Measurements from ENCODE around the gene SYNDIG1. TPM values are rescaled to one million over a fixed set of nuclear protein-coding genes. Genes with fewer than 3 reads are reported as not detected.

SYNDIG1 gene
- total RNA-seq, 1 donor from 2014 or later, result 13.7 TPM

- Histone ChIP-seq H3K27me3 (no peaks in the 10 kb centered on the region), H3K4me1 (no peaks in the 10 kb centered on the region), H3K9me3 (no peaks in the 10 kb centered on the region), H3K27ac (no peak overlapping the region), H3K36me3 (no peaks in the 10 kb centered on the region), H3K4me3 (no peak overlapping the region)
- no peak for DNase-seq (ENCODE audit: low spot score in 2 of 2)
- intact Hi-C loops (cut with DNase I), result no loop called here
- TF ChIP-seq CTCF (IDR thresholded peaks at IDR 0.05), result no peak
These were observed 113.9 kb downstream of the SYNDIG1 start for GRCh38 chr20:24583169-24583792.

GRCh38 chr20:24584078-24584477 is 114.6 kb downstream of the SYNDIG1 start:
- Histone ChIP-seq H3K9me3 (no peaks in the 10 kb centered on the region), H3K4me3 (no peak overlapping the region)
- DNase-seq (ENCODE audit: low spot score in 2 of 2), result no peak

GRCh38 chr20:24584538-24585356 is 115.3 kb downstream of the SYNDIG1 start:
- no peaks in the 10 kb centered on the region for H3K4me1 ChIP-seq
- TF ChIP-seq CTCF (IDR thresholded peaks at IDR 0.05), result no peak
- H3K27me3 ChIP-seq, result no peaks in the 10 kb centered on the region
- H3K27ac ChIP-seq, result no peak overlapping the region
- no peak overlapping the region for H3K4me3 ChIP-seq
- no peak for DNase-seq (ENCODE audit: low spot score in 2 of 2)
- no peaks in the 10 kb centered on the region for H3K9me3 ChIP-seq
- intact Hi-C loops (cut with DNase I), result no loop called here
- H3K36me3 ChIP-seq, result no peaks in the 10 kb centered on the region

More at GRCh38 chr20:24584078-24584477, 114.6 kb downstream of the SYNDIG1 start:
- Histone ChIP-seq H3K36me3 (no peaks in the 10 kb centered on the region), H3K4me1 (no peaks in the 10 kb centered on the region), H3K27ac (no peak overlapping the region), H3K27me3 (no peaks in the 10 kb centered on the region)
- intact Hi-C loops (cut with DNase I), result no loop called here
- no peak for TF ChIP-seq CTCF (IDR thresholded peaks at IDR 0.05)

GRCh38 chr20:24585796-24586522 is 116.5 kb downstream of the SYNDIG1 start:
- intact Hi-C loops (cut with DNase I), result no loop called here
- H3K9me3 ChIP-seq, result no peaks in the 10 kb centered on the region
- TF ChIP-seq CTCF (IDR thresholded peaks at IDR 0.05), result no peak

GRCh38 chr20:24586523-24586840 is 117.1 kb downstream of the SYNDIG1 start:
- no peak for TF ChIP-seq CTCF (IDR thresholded peaks at IDR 0.05)
- intact Hi-C loops (cut with DNase I), result no loop called here
- no peaks in the 10 kb centered on the region for H3K36me3 ChIP-seq
- no peak for DNase-seq (ENCODE audit: low spot score in 2 of 2)
- H3K27me3 ChIP-seq, result no peaks in the 10 kb centered on the region
- no peak overlapping the region for H3K4me3 ChIP-seq
- no peak overlapping the region for H3K27ac ChIP-seq
- no peaks in the 10 kb centered on the region for H3K9me3 ChIP-seq
- H3K4me1 ChIP-seq, result no peaks in the 10 kb centered on the region

More at GRCh38 chr20:24585796-24586522, 116.5 kb downstream of the SYNDIG1 start:
- Histone ChIP-seq H3K4me1 (no peaks in the 10 kb centered on the region), H3K27me3 (no peaks in the 10 kb centered on the region), H3K27ac (no peak overlapping the region), H3K36me3 (no peaks in the 10 kb centered on the region), H3K4me3 (no peak overlapping the region)
- no peak for DNase-seq (ENCODE audit: low spot score in 2 of 2)

Measured in ascending aorta (tissue), 2 donors.